HS-27A (cell line): ENCODE results near the gene SCN4A.

ENCODE experiments used
- DNase-seq: peaks from one replicate; pipeline ENCODE4 v3.0.0-alpha.2; 2012; ENCODE audit warnings: low read depth, missing footprints

Gene SCN4A

GRCh38 chr17:63955232-63955631 lies 17.5 kb downstream of the SCN4A start:
- no peak for DNase-seq

- DNase-seq: no peak
Measured at GRCh38 chr17:63954402-63955063, 18.2 kb downstream of the SCN4A start.

- no peak for DNase-seq
Measured at GRCh38 chr17:63950940-63951907, 21.5 kb downstream of the SCN4A start.

GRCh38 chr17:63949576-63950250 lies 23.0 kb downstream of the SCN4A start:
- DNase-seq: no peak

GRCh38 chr17:63948521-63948920 lies 24.2 kb downstream of the SCN4A start:
- no peak for DNase-seq

- DNase-seq: no peak
Measured at GRCh38 chr17:63947711-63948330, 24.9 kb downstream of the SCN4A start.

GRCh38 chr17:63946440-63947363 lies 26.0 kb downstream of the SCN4A start:
- DNase-seq: no peak

GRCh38 chr17:63945784-63946439 lies 26.8 kb downstream of the SCN4A start:
- DNase-seq: no peak

- DNase-seq: no peak
Measured at GRCh38 chr17:63944736-63945499, 27.8 kb downstream of the SCN4A start.

GRCh38 chr17:63943745-63944144 lies 29.0 kb downstream of the SCN4A start:
- DNase-seq: no peak

- DNase-seq: no peak
Measured at GRCh38 chr17:63942309-63942985, 30.3 kb downstream of the SCN4A start.

GRCh38 chr17:63941751-63942150 lies 31.0 kb downstream of the SCN4A start:
- DNase-seq: no peak

GRCh38 chr17:63941162-63941561 lies 31.6 kb downstream of the SCN4A start:
- no peak for DNase-seq

GRCh38 chr17:63940584-63940983 lies 32.1 kb downstream of the SCN4A start:
- no peak for DNase-seq

GRCh38 chr17:63939884-63940283 lies 32.8 kb downstream of the SCN4A start:
- no peak for DNase-seq

- DNase-seq: no peak
Measured at GRCh38 chr17:63939401-63939800, 33.3 kb downstream of the SCN4A start.

- DNase-seq: no peak
Measured at GRCh38 chr17:63937920-63938319, 34.8 kb downstream of the SCN4A start.

- DNase-seq: no peak
Measured at GRCh38 chr17:63937319-63937718, 35.4 kb downstream of the SCN4A start.
